Jurkat, Clone E6-1 (cell line): ENCODE measurements around the gene PTPRE.
A peak's percentile ranks its signal among the peaks of the same experiment; 100 is the strongest.

Experiments
- DNase-seq: peaks from one replicate; pipeline ENCODE4 v3.0.0-alpha.2; 2011; ENCODE audit warnings: low read depth, low spot score
- H3K4me3 ChIP-seq: 2 replicates; pipeline ENCODE4 v1.5.1; 2011; ENCODE audit warnings: mild to moderate bottlenecking, low read length, control low read depth, moderate library complexity

Gene PTPRE

GRCh38 chr10:127904311-127905000 lies 2.4 kb upstream of the PTPRE start:
- H3K4me3 ChIP-seq = no peak overlapping the region
- DNase-seq = no peak

GRCh38 chr10:127905001-127905847 lies 1.7 kb upstream of the PTPRE start:
- DNase-seq = no peak
- H3K4me3 ChIP-seq = no peak overlapping the region

GRCh38 chr10:127905848-127906261 lies 1.0 kb upstream of the PTPRE start:
- no peak overlapping the region for H3K4me3 ChIP-seq
- no peak for DNase-seq

- peak overlapping the region; percentile 44 for H3K4me3 ChIP-seq
- no peak for DNase-seq
Observed at GRCh38 chr10:127907411-127908105, 655 bp downstream of the PTPRE start.

GRCh38 chr10:127908106-127908958 lies 1.4 kb downstream of the PTPRE start:
- H3K4me3 ChIP-seq = no peak overlapping the region
- DNase-seq = no peak

GRCh38 chr10:127908959-127909267 lies 2.0 kb downstream of the PTPRE start:
- DNase-seq = no peak
- no peak overlapping the region for H3K4me3 ChIP-seq

GRCh38 chr10:127909716-127910463 lies 3.0 kb downstream of the PTPRE start:
- no peak overlapping the region for H3K4me3 ChIP-seq
- no peak for DNase-seq

GRCh38 chr10:127910464-127910770 lies 3.5 kb downstream of the PTPRE start:
- no peak overlapping the region for H3K4me3 ChIP-seq
- no peak for DNase-seq

GRCh38 chr10:127911218-127911866 lies 4.4 kb downstream of the PTPRE start:
- no peak overlapping the region for H3K4me3 ChIP-seq
- no peak for DNase-seq

- H3K4me3 ChIP-seq = no peak overlapping the region
- DNase-seq = no peak
Observed at GRCh38 chr10:127911867-127912257, 5.0 kb downstream of the PTPRE start.

GRCh38 chr10:127912607-127913367 lies 5.9 kb downstream of the PTPRE start:
- H3K4me3 ChIP-seq = no peak overlapping the region
- DNase-seq = no peak

- H3K4me3 ChIP-seq = no peak overlapping the region
- no peak for DNase-seq
Observed at GRCh38 chr10:127913368-127913759, 6.5 kb downstream of the PTPRE start.

- H3K4me3 ChIP-seq = no peak overlapping the region
- no peak for DNase-seq
Observed at GRCh38 chr10:127915324-127915723, 8.4 kb downstream of the PTPRE start.

- no peak overlapping the region for H3K4me3 ChIP-seq
- no peak for DNase-seq
Observed at GRCh38 chr10:127916826-127917225, 9.9 kb downstream of the PTPRE start.

- no peak for DNase-seq
- no peak overlapping the region for H3K4me3 ChIP-seq
Observed at GRCh38 chr10:127918572-127918971, 11.7 kb downstream of the PTPRE start.

- H3K4me3 ChIP-seq = no peak overlapping the region
Observed at GRCh38 chr10:127919418-127920271, 12.7 kb downstream of the PTPRE start.

More at GRCh38 chr10:127919418-127920271, 12.7 kb downstream of the PTPRE start:
- DNase-seq = no peak
